Brain microvascular endothelial cell (primary cell): ENCODE results near the gene YDJC.
"Not testable (repeated sequence)": the region's sequence is repeated elsewhere in the genome, so short reads cannot be mapped to it uniquely, and the experiment has no call there.

Experiments
- DNase-seq: peaks from one replicate; pipeline ENCODE4 v3.0.0-alpha.2; 2020
- H3K27ac ChIP-seq: fragments of 250-450 bp; sonication (Bioruptor Pico); 2 replicates; pipeline ENCODE4 v1.5.1; 2020; ENCODE audit warnings: mild to moderate bottlenecking, moderate library complexity
- H3K27me3 ChIP-seq: fragments of 250-450 bp; sonication (Bioruptor Pico); replicated peaks from 2 replicates; pipeline ENCODE4 v1.5.1; 2020; ENCODE audit warnings: mild to moderate bottlenecking
- H3K36me3 ChIP-seq: fragments of 250-450 bp; sonication (Bioruptor Pico); replicated peaks from 2 replicates; pipeline ENCODE4 v1.5.1; 2020; ENCODE audit warnings: mild to moderate bottlenecking
- H3K4me3 ChIP-seq: 2 replicates; pipeline ENCODE4 v1.5.1; 2011; ENCODE audit warnings: low read depth, mild to moderate bottlenecking, control low read depth, low read length, moderate library complexity
- CTCF ChIP-seq: IDR thresholded peaks from 2 replicates; pipeline ENCODE4 v1.5.1; 2011; ENCODE audit warnings: low read depth, mild to moderate bottlenecking, moderate library complexity, low read length, control low read depth, inconsistent platforms; ENCODE audit errors: missing control alignments
- in situ Hi-C: cut with HindIII; loops from 2 replicates; pipeline ENCODE4 v1.10.0; 2017; ENCODE audit warnings: low sequenced_read_pairs, low pct_ligation_motif_present

The YDJC gene

GRCh38 chr22:21589396-21589795, 40.4 kb downstream of the YDJC start:
- H3K36me3 ChIP-seq: peaks cover 32% of the 10 kb centered on the region
- no peaks in the 10 kb centered on the region for H3K27me3 ChIP-seq
- no peak for TF ChIP-seq CTCF
- H3K27ac ChIP-seq: no peak overlapping the region
- H3K4me3 ChIP-seq: no peak overlapping the region
- no peak for DNase-seq
- in situ Hi-C loops: no loop called here

DNA sequence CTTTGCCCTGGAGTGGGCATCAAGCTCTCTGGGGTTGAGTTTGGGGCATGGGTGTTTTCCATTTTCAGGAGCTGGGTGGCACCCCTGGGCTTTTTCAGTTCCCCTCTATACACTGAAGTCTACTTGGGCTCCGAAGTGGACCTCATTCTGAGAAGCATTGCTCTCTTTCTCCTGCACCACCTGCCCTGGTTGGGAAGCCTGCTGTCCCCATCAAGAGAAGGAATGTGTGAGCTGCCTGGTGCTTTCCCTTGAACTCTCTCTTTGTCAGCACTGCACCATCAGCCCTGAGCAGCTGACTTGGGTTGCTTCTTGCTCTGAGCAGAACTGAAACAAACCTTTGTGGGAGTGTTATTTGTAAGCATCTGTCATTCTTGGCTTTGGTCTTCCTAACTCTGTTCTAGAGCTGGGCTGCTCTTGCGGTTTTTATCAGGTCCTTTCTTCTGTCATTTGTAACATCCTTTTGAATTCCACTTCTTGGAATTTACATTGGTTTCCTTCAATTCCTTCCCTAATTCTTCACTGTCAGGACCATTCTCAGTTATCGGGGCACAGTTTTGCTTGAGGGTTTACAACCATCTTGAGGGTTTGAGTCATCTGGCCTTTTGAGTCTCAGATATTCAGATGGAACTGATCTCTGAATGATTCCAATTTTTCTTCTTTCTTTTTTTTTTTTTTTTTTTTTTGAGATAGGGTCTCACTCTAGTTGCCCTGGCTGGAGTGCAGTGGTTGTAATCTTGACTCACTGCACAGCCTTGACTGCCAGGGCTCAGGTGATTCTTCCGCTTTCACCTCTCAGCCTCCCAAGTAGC, 41.8 kb downstream of the YDJC start:
- DNase-seq: no peak
- in situ Hi-C loops: no loop called here
- Histone ChIP-seq H3K27ac (peak overlapping the region; percentile 12), H3K27me3 (no peaks in the 10 kb centered on the region), H3K36me3 (peaks cover 18% of the 10 kb centered on the region), H3K4me3 (no peak overlapping the region)
- TF ChIP-seq CTCF: no peak

GRCh38 chr22:21585389-21585788, 44.4 kb downstream of the YDJC start:
- Histone ChIP-seq H3K27me3 (no peaks in the 10 kb centered on the region), H3K4me3 (no peak overlapping the region), H3K27ac (no peak overlapping the region), H3K36me3 (peaks cover 11% of the 10 kb centered on the region)
- no peak for TF ChIP-seq CTCF
- in situ Hi-C loops: no loop called here
- no peak for DNase-seq

DNA sequence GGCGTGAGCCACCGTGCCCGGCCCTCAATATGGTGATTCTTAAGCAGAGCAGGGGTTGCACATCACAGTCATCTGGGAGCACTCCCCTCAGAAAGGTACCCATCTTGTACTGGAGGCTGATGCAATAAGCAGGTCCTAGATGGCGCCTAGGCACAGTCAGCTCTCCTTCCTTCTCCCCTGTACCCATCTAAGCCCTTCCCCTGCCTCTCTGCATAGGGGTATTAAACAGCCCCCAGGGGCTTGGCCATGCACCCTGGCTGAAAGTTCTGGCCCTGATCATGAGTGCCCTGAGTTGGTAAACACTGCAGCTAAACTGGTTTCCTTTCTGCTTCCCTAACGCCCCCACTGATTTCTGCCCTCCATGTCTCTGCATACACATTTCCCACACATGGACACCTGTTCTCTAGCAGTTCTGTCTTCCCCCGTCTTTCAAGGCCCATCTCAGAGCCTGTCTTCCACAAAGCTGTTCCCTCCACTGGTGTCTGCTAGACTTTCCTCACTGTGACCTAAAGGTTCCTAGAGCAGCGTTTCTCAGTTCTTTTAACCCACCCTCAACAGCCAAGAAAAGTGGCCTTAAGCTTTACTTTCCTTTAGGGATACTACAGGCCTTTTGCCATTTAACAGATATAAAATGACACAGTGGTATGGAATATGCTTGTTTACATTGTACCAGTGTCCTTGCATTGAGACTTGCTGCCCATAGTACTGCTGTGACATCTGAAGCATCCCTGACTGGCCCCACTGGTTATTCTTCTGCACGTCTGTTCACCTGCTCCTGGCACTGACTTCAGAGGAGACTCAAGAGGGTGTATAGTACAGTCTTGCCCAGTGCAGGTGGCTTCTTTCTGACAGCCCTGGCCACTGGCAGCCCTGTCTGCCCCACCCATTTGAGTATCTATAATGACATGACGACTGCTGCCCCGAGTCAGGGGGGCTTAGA, 46.8 kb downstream of the YDJC start:
- Histone ChIP-seq H3K27ac (no peak overlapping the region), H3K27me3 (no peaks in the 10 kb centered on the region), H3K4me3 (no peak overlapping the region), H3K36me3 (peaks cover 19% of the 10 kb centered on the region)
- TF ChIP-seq CTCF: no peak
- no peak for DNase-seq
- in situ Hi-C loops: no loop called here

- in situ Hi-C loops, H3K27me3 ChIP-seq, H3K4me3 ChIP-seq, H3K27ac ChIP-seq, DNase-seq: not testable (repeated sequence)
- H3K36me3 ChIP-seq: peaks cover 15% of the 10 kb centered on the region
Measured at GRCh38 chr22:21581009-21581713, 48.7 kb downstream of the YDJC start.

DNA sequence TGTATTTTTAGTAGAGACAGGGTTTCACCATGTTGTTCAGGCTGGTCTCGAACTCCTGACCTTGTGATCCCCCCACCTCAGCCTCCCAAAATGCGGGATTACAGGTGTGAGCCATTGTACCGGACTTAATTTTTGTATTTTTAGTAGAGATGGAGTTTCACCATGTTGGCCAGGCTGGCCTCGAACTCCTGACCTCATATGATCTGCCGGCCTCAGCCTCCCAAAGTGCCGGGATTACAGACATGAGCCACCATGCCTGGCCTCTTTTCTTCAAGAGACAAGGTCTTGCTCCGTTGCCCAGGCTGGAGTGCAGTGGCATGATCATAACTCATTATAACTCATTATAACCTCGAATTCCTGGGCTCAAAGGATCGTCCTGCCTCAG, 49.2 kb downstream of the YDJC start:
- DNase-seq, H3K27me3 ChIP-seq, in situ Hi-C loops, H3K4me3 ChIP-seq, H3K27ac ChIP-seq: not testable (repeated sequence)
- peaks cover 15% of the 10 kb centered on the region for H3K36me3 ChIP-seq
